ENCODE data around the gene GEN1.

The GEN1 gene

DNA sequence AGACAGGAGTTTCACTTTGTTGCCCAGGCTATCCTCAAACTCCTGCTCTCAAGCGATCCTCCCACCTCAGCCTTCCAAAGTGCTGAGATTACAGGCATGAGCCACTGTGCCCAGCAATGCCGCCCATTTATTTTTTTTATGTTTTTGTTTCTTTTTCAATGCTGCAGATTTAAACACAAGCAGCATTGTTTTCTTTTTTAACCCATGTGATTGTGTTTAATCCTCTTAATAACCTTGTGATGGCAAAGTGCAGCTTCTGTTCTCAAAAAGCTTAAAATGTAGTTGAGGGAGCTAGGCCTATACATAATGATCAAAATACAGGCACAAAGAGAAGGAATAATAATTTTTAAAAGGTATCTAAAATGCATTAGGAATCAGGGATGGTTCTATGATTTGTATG is 73.8 kb downstream of the GEN1 start:
- no peak for DNase-seq

DNA sequence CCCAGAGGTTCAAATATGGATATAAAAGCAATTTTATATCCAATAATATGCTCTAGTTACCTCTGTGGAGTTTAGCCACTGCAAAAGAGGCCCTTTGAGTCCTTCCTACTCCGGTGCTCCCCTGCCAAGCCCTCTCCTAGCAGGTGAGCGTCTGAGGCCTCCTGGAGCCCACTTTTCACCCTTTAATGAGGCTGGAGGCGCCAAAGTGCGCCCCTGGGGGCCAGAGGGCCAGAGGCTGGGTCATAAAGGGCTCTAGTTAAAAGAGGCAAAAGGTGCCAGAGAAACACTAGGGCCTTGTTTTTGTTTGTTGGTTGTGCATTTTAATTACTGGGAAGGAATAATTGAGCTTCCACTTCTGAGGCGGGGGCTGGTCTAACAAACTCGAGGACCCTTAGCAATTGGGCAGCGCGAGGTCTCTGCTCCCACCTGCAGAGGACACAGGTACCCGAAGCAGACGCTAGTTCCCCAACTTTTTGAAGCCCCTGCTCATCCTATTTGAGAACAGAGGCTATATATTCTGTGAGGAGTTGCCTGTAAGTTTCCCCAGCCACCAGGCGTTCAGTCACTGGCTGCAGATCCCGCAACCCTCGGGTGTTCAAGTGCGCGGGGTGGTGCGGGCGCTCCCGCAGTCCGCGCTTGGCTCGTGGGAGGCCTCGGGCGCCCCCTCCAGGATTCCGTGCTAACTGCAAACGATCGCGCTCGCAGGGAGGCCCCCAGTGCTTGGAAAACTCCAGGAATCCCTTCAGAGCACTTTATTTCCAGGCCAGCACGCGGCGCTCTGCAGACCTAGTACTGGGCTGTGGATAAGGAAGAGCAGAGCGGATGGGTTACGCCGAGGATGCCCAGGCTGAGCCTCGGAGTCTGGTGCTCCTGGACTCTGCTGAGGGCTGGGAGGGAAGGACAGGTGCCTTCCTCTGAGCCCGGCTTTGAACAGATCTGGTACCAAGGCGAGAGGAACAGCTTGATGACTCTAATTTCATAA is 76.4 kb downstream of the GEN1 start:
- DNase-seq, result peak; percentile 70

DNA sequence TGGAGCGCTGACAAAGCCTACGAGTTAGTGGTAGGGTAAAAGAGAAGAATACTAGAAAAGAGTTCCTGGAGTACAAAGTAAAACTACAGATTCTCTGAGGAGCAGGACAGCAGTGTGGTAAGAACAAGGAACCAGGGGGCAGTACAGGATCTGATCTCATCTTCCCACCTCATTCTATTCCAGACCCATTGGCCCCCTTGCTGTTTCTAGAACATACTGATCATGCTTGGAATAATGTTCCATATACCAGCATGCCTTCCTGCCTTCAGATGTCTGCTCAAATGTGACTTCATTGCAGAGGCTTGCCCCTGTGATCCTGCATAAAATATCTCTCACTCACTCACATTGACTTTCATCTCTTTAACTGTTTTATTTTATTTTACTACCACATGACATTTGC is 81.6 kb downstream of the GEN1 start:
- no peak for DNase-seq
